ENCODE results near the gene BMP6. TPM values are rescaled to one million over a fixed set of nuclear protein-coding genes. Genes with fewer than 3 reads are reported as not detected.

BMP6 gene
- total and polyA plus RNA-seq, 2 of the 8 experiments (the other 6 are each of a cell fraction or from before 2014, with no cell fraction given) = 2.0 to 2.1 TPM

GRCh38 chr6:7910654-7911344 is 184.9 kb downstream of the BMP6 start, which contains the start of gene TXNDC5 (continued):
- no peak for TF ChIP-seq ATF3 (IDR thresholded peaks at IDR 0.05; ENCODE audit: insufficient read depth, low read depth, low read length)

Data from H1 (cell line).